HepG2 (cell line): ENCODE results near the gene SHISA4. TPM values are rescaled to one million over a fixed set of nuclear protein-coding genes. Genes with fewer than 3 reads are reported as not detected.

Source experiments
- EZH2 ChIP-seq: conservative IDR thresholded peaks from 2 replicates; pipeline ENCODE4 v1.6.1; 2012; ENCODE audit warnings: mild to moderate bottlenecking, low read depth, low read length, moderate library complexity
- HNRNPK ChIP-seq: fragments of 200-400 bp; formaldehyde crosslinking; IDR thresholded peaks from 2 replicates; pipeline ENCODE4 v1.6.1; 2018; ENCODE audit warnings: low read length, low read depth, moderate library complexity, mild to moderate bottlenecking; ENCODE audit not compliant: poor library complexity, severe bottlenecking
- HNRNPLL ChIP-seq: fragments of 200-400 bp; formaldehyde crosslinking; IDR thresholded peaks from 2 replicates; pipeline ENCODE4 v1.6.1; 2017; ENCODE audit warnings: mild to moderate bottlenecking, low read depth, low read length; ENCODE audit not compliant: poor library complexity, severe bottlenecking
- MAZ ChIP-seq, 2 experiments: sonication (generic) in 1 of 2; formaldehyde crosslinking in 1 of 2; IDR thresholded peaks; 2 replicates each; pipeline versions ENCODE4 v1.5.0 to v1.6.1; 2012 to 2020; ENCODE audit warnings: low read depth in 2 of 2, mild to moderate bottlenecking in 2 of 2, borderline replicate concordance in 1 of 2, improper control_type of control experiment in 1 of 2, low read length in 1 of 2, missing genetic modification reagents in 1 of 2, moderate library complexity in 1 of 2
- NFYC ChIP-seq: IDR thresholded peaks from 2 replicates; pipeline ENCODE4 v1.6.1; 2016; ENCODE audit warnings: missing genetic modification reagents, missing compliant biosample characterization
- RBFOX2 ChIP-seq: fragments of 200-400 bp; formaldehyde crosslinking; IDR thresholded peaks from 2 replicates; pipeline ENCODE4 v1.6.1; 2017; ENCODE audit warnings: low read depth, mild to moderate bottlenecking, low read length
- RBM39 ChIP-seq: fragments of 200-400 bp; formaldehyde crosslinking; IDR thresholded peaks from one replicate; pipeline ENCODE4 v1.6.1; 2018; ENCODE audit warnings: antibody characterized with exemption, mild to moderate bottlenecking, low read depth, low read length; ENCODE audit not compliant: poor library complexity, severe bottlenecking
- REXO4 ChIP-seq: sonication (generic); formaldehyde crosslinking; IDR thresholded peaks from 2 replicates; pipeline ENCODE4 v1.8.0; 2022; ENCODE audit warnings: missing genetic modification reagents, mild to moderate bottlenecking, borderline replicate concordance
- SAFB2 ChIP-seq: sonication (generic); formaldehyde crosslinking; IDR thresholded peaks from 2 replicates; pipeline ENCODE4 v1.5.1; 2020; ENCODE audit warnings: missing genetic modification reagents, low read depth, mild to moderate bottlenecking, borderline replicate concordance
- SAP130 ChIP-seq: IDR thresholded peaks from 2 replicates; pipeline ENCODE4 v1.6.1; 2016; ENCODE audit warnings: low read depth
- ZNF75D ChIP-seq: sonication (generic); formaldehyde crosslinking; IDR thresholded peaks from 2 replicates; pipeline ENCODE4 v1.8.1; 2023; ENCODE audit warnings: missing genetic modification reagents, mild to moderate bottlenecking, borderline replicate concordance
- polyA plus RNA-seq, 8 experiments: library from polyadenylated mRNA; depleted of rRNA in 3 of 8; stranded (reverse) in 7 of 8; unstranded in 1 of 8; fragments of >200 nt; fragmentation: Illumina TruSeq in 4 of 8; extraction: Trizol in 4 of 8; gene quantifications; 2 replicates each; pipeline versions ENCODE4 v1.2.1 to v1.2.3, GENCODE V29; 2011 to 2016; ENCODE audit warnings: low read depth in 4 of 8, missing spikeins in 1 of 8, mixed read lengths in 1 of 8; ENCODE audit not compliant: insufficient read depth in 1 of 8
- total RNA-seq, 5 experiments: library from RNA; depleted of rRNA; stranded (reverse); fragments of >200 nt; fragmentation: Illumina TruSeq; extraction: Trizol; gene quantifications; 2 replicates each; pipeline ENCODE4 v1.2.3, GENCODE V29; 2016; ENCODE audit warnings: low read depth in 1 of 5
- TF ChIP-seq, protein P1 (sequence below): sonication (generic); formaldehyde crosslinking; IDR thresholded peaks from 2 replicates; pipeline ENCODE4 v1.4.0; 2020; ENCODE audit warnings: missing genetic modification reagents, borderline replicate concordance
- TF ChIP-seq, protein P2 (sequence below): sonication (generic); formaldehyde crosslinking; IDR thresholded peaks from 2 replicates; pipeline ENCODE4 v1.8.1; 2023; ENCODE audit warnings: mild to moderate bottlenecking, missing genetic modification reagents
- TF ChIP-seq, protein P3 (sequence below): IDR thresholded peaks from 2 replicates; pipeline ENCODE4 v1.6.1; 2012; ENCODE audit warnings: low read length, improper control_type of control experiment

The SHISA4 gene
- total and polyA plus RNA-seq, 2 of the 13 experiments (the other 11 are each of a cell fraction or from before 2014, with no cell fraction given) = 0.51 to 1.0 TPM

DNA sequence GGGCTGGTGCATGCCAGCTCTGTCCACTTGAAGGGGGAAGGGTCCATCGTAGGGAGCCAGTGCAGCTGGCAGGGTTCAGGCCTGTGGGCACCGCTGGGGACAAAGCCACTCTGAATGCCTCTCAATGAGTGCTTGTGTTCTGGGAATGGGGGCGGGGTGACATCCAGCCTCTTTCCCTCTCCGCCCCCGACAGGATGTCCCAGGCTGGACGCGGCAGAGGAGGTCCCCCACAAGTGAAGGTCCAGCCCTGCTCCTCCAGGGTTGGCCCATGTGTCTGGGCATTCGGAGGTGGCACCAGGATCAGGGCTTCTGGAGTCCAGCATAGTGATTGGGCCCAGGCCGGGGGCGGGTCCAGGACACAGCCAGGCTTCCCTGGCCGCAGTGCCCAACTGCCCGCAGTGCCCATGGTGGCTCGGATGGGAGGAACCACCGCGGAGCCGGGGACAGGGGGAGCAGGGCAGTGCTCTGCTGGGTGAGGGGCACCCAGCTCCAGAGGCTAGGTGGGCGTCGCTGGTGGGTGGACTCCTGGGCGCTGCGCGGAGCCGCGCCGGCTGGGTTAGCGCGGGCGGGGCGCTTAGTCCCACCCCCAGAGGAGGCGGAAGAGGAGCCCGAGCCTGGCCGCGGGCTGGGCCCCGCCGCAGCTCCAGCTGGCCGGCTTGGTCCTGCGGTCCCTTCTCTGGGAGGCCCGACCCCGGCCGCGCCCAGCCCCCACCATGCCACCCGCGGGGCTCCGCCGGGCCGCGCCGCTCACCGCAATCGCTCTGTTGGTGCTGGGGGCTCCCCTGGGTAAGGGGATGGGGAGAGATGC, at the start of gene SHISA4 (continued):
- TF ChIP-seq, protein P1, sequence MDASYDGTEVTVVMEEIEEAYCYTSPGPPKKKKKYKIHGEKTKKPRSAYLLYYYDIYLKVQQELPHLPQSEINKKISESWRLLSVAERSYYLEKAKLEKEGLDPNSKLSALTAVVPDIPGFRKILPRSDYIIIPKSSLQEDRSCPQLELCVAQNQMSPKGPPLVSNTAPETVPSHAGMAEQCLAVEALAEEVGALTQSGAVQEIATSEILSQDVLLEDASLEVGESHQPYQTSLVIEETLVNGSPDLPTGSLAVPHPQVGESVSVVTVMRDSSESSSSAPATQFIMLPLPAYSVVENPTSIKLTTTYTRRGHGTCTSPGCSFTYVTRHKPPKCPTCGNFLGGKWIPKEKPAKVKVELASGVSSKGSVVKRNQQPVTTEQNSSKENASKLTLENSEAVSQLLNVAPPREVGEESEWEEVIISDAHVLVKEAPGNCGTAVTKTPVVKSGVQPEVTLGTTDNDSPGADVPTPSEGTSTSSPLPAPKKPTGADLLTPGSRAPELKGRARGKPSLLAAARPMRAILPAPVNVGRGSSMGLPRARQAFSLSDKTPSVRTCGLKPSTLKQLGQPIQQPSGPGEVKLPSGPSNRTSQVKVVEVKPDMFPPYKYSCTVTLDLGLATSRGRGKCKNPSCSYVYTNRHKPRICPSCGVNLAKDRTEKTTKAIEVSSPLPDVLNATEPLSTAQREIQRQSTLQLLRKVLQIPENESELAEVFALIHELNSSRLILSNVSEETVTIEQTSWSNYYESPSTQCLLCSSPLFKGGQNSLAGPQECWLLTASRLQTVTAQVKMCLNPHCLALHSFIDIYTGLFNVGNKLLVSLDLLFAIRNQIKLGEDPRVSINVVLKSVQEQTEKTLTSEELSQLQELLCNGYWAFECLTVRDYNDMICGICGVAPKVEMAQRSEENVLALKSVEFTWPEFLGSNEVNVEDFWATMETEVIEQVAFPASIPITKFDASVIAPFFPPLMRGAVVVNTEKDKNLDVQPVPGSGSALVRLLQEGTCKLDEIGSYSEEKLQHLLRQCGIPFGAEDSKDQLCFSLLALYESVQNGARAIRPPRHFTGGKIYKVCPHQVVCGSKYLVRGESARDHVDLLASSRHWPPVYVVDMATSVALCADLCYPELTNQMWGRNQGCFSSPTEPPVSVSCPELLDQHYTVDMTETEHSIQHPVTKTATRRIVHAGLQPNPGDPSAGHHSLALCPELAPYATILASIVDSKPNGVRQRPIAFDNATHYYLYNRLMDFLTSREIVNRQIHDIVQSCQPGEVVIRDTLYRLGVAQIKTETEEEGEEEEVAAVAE (CRISPR knock-in tag) = no peak
- TF ChIP-seq RBFOX2 (0 out of 2 replicates have a peak, but pooled peaks have one; percentile 32), MAZ (IDR thresholded peaks at IDR 0.05; ENCODE audit: borderline replicate concordance, low read depth, low read length) (no peak), MAZ (CRISPR knock-in tag; IDR thresholded peaks at IDR 0.05; ENCODE audit: low read depth) (0 out of 2 replicates have a peak, but pooled peaks have one; percentile 39), HNRNPLL (peak; percentile 34), REXO4 (no peak), SAFB2 (0 out of 2 replicates have a peak, but pooled peaks have one; percentile 37), RBM39 (peak; percentile 38), SAP130 (CRISPR knock-in tag) (peak; percentile 46), HNRNPK (peak; percentile 63), EZH2 (0 out of 2 replicates have a peak, but pooled peaks have one; percentile 3), NFYC (no peak), ZNF75D (CRISPR knock-in tag) (no peak)
- TF ChIP-seq, protein P2, sequence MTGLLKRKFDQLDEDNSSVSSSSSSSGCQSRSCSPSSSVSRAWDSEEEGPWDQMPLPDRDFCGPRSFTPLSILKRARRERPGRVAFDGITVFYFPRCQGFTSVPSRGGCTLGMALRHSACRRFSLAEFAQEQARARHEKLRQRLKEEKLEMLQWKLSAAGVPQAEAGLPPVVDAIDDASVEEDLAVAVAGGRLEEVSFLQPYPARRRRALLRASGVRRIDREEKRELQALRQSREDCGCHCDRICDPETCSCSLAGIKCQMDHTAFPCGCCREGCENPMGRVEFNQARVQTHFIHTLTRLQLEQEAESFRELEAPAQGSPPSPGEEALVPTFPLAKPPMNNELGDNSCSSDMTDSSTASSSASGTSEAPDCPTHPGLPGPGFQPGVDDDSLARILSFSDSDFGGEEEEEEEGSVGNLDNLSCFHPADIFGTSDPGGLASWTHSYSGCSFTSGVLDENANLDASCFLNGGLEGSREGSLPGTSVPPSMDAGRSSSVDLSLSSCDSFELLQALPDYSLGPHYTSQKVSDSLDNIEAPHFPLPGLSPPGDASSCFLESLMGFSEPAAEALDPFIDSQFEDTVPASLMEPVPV (CRISPR knock-in tag) = 0 out of 2 replicates have a peak, but pooled peaks have one; percentile 28
- TF ChIP-seq, protein P3, sequence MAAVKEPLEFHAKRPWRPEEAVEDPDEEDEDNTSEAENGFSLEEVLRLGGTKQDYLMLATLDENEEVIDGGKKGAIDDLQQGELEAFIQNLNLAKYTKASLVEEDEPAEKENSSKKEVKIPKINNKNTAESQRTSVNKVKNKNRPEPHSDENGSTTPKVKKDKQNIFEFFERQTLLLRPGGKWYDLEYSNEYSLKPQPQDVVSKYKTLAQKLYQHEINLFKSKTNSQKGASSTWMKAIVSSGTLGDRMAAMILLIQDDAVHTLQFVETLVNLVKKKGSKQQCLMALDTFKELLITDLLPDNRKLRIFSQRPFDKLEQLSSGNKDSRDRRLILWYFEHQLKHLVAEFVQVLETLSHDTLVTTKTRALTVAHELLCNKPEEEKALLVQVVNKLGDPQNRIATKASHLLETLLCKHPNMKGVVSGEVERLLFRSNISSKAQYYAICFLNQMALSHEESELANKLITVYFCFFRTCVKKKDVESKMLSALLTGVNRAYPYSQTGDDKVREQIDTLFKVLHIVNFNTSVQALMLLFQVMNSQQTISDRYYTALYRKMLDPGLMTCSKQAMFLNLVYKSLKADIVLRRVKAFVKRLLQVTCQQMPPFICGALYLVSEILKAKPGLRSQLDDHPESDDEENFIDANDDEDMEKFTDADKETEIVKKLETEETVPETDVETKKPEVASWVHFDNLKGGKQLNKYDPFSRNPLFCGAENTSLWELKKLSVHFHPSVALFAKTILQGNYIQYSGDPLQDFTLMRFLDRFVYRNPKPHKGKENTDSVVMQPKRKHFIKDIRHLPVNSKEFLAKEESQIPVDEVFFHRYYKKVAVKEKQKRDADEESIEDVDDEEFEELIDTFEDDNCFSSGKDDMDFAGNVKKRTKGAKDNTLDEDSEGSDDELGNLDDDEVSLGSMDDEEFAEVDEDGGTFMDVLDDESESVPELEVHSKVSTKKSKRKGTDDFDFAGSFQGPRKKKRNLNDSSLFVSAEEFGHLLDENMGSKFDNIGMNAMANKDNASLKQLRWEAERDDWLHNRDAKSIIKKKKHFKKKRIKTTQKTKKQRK = no peak
